Peyer's patch (tissue), 4 donors: ENCODE results near the gene PYGM.

ENCODE experiments used
- CTCF ChIP-seq, 6 experiments: fragments of 450-650 bp in 4 of 6; fragments of 200-600 bp in 2 of 6; sonication (generic) in 1 of 6; IDR thresholded peaks; one replicate each; pipeline ENCODE4 v1.5.1; 2017 to 2019; ENCODE audit warnings: antibody characterized with exemption in 6 of 6, mild to moderate bottlenecking in 3 of 6, moderate library complexity in 1 of 6
- POLR2A ChIP-seq, 2 donors: fragments of 450-650 bp; IDR thresholded peaks; one replicate each; pipeline ENCODE4 v1.5.1; 2017; ENCODE audit warnings: antibody characterized with exemption in 2 of 2, mild to moderate bottlenecking in 2 of 2, moderate library complexity in 2 of 2

DNA sequence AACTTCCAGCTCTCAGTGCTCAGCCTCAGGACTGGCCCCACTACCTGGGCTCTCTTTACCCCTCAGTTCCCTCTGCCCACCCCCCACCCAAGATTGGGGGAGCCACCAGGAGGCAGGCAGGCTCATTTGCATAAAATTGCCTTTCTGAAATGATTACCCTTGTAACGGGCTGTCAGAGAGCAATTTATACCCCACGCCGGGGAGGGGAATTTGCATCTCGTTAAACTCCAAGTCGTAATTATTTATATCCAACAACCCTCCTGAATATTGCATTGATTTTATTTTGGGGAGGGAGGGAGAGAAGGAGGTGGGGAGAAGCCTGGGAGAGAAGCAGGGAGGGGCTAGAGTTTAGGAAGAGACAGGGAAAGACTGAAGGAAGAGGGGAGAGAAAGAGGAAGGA, 45.1 kb downstream of the PYGM start:
- TF ChIP-seq POLR2A (IDR thresholded peaks at IDR 0.05), result no peak
- no peak for TF ChIP-seq CTCF (IDR thresholded peaks at IDR 0.05)
